HG02678 (cell line): Measurements from ENCODE around the gene CCL7.
"Not testable (repeated sequence)": the region's sequence is repeated elsewhere in the genome, so short reads cannot be mapped to it uniquely, and the experiment has no call there.

Experiments used
- ATAC-seq: cut with Tn5 transposase; IDR thresholded peaks from one replicate; pipeline ENCODE4 v1.9.1; 2021; ENCODE audit warnings: mild to moderate bottlenecking, moderate library complexity; ENCODE audit not compliant: unreplicated experiment

The CCL7 gene

GRCh38 chr17:34269969-34270368 lies at the start of gene CCL7:
TSS of gene CCL7 (plus strand) at chr17:34270221. CDS start at chr17:34270291, 70 bp downstream.
- no peak for ATAC-seq

- ATAC-seq = no peak
These were observed 49.1 kb upstream of the CCL7 start for GRCh38 chr17:34220752-34221395.

- no peak for ATAC-seq
These were observed 48.6 kb upstream of the CCL7 start for GRCh38 chr17:34221411-34221810.

GRCh38 chr17:34222722-34223497 lies 47.1 kb upstream of the CCL7 start:
- ATAC-seq = no peak

- ATAC-seq = no peak
These were observed 45.0 kb upstream of the CCL7 start for GRCh38 chr17:34225046-34225445.

- ATAC-seq = no peak
These were observed 43.8 kb upstream of the CCL7 start for GRCh38 chr17:34226011-34226743.

- ATAC-seq = no peak
These were observed 43.3 kb upstream of the CCL7 start for GRCh38 chr17:34226744-34227034.

GRCh38 chr17:34227293-34227692 lies 42.7 kb upstream of the CCL7 start:
- ATAC-seq = not testable (repeated sequence)

GRCh38 chr17:34227707-34228106 lies 42.3 kb upstream of the CCL7 start:
- no peak for ATAC-seq

- ATAC-seq = no peak
These were observed 41.2 kb upstream of the CCL7 start for GRCh38 chr17:34228781-34229180.

GRCh38 chr17:34230342-34230741 lies 39.7 kb upstream of the CCL7 start:
- no peak for ATAC-seq

GRCh38 chr17:34234616-34235015 lies 35.4 kb upstream of the CCL7 start:
- no peak for ATAC-seq

GRCh38 chr17:34235389-34236028 lies 34.5 kb upstream of the CCL7 start:
- ATAC-seq = no peak

GRCh38 chr17:34236281-34236892 lies 33.6 kb upstream of the CCL7 start:
- no peak for ATAC-seq

- ATAC-seq = no peak
These were observed 32.6 kb upstream of the CCL7 start for GRCh38 chr17:34237458-34237857.

GRCh38 chr17:34241062-34241461 lies 29.0 kb upstream of the CCL7 start:
- ATAC-seq = no peak

- ATAC-seq = no peak
These were observed 27.2 kb upstream of the CCL7 start for GRCh38 chr17:34242587-34243363.

- ATAC-seq = no peak
These were observed 26.4 kb upstream of the CCL7 start for GRCh38 chr17:34243364-34244320.

- ATAC-seq = no peak
These were observed 24.6 kb upstream of the CCL7 start for GRCh38 chr17:34245351-34245905.
